Endothelial cell of umbilical vein (primary cell): Measurements from ENCODE around the gene DNAJC3. TPM values are rescaled to one million over a fixed set of nuclear protein-coding genes. Genes with fewer than 3 reads are reported as not detected.

Source experiments
- BruUV-seq: library from RNA; stranded (reverse); fragments of 400-500 nt; replicated peaks from 2 replicates; lab custom pipeline; 2021; lab: Mats Ljungman, UMichigan
- CTCF ChIA-PET: fragments of 300-600, 350-600 bp; sonication (Branson Sonifier 250); formaldehyde crosslinking; loops from one replicate; lab custom pipeline; 2021; ENCODE audit warnings: antibody characterized with exemption, inconsistent platforms; lab: Charles Lee
- POLR2A ChIA-PET: fragments of 300-600, 350-600 bp; sonication (Branson Sonifier 250); formaldehyde crosslinking; loops from one replicate; lab custom pipeline; 2021; ENCODE audit warnings: antibody characterized with exemption, inconsistent platforms; lab: Charles Lee
- DNase-seq: peaks from one replicate; pipeline ENCODE4 v3.0.0-alpha.2; 2011; ENCODE audit warnings: low read depth, low spot score
- FAIRE-seq: peaks from 2 replicates; lab custom pipeline; 2011; peaks lifted over from hg19 to GRCh38; lab: Jason Lieb, UNC
- H2AFZ ChIP-seq: 2 replicates; pipeline ENCODE4 v1.6.0; 2012; ENCODE audit warnings: low read depth, low read length, control low read depth, inconsistent platforms
- H3K27ac ChIP-seq: 2 replicates; pipeline ENCODE4 v1.5.1; 2011; ENCODE audit warnings: low read depth, mild to moderate bottlenecking, control low read depth, low read length, moderate library complexity; ENCODE audit not compliant: insufficient read depth
- H3K27me3 ChIP-seq, 2 experiments: 2 replicates each; pipeline versions ENCODE4 v1.6.0 to v1.6.1; 2011; ENCODE audit warnings: low read length in 2 of 2, mixed read lengths in 1 of 2; ENCODE audit not compliant: control insufficient read depth in 2 of 2, insufficient read depth in 2 of 2
- H3K36me3 ChIP-seq, 2 experiments: 2 replicates in 1 of 2; 3 replicates in 1 of 2; pipeline ENCODE4 v1.5.1; 2011; ENCODE audit warnings: low read length in 2 of 2, mild to moderate bottlenecking in 1 of 2, moderate library complexity in 1 of 2; ENCODE audit not compliant: control insufficient read depth in 2 of 2, insufficient read depth in 2 of 2; ENCODE audit errors: extremely low read depth in 1 of 2
- H3K4me1 ChIP-seq: 3 replicates; pipeline ENCODE4 v1.5.1; 2011; ENCODE audit warnings: mild to moderate bottlenecking, low read length; ENCODE audit not compliant: control insufficient read depth, insufficient read depth; ENCODE audit errors: extremely low read depth
- H3K4me2 ChIP-seq: 2 replicates; pipeline ENCODE4 v1.6.1; 2011; ENCODE audit warnings: low read length, control low read depth, mixed read lengths; ENCODE audit not compliant: insufficient read depth
- H3K4me3 ChIP-seq, 3 experiments: fragments of 200-600 bp in 1 of 3; sonication (generic), shearing (Covaris generic) in 1 of 3; replicated peaks in 1 of 3; 2 replicates each; pipeline ENCODE4 v1.5.1; 2011 to 2016; ENCODE audit warnings: control low read depth in 3 of 3, low read length in 3 of 3, mild to moderate bottlenecking in 2 of 3, inconsistent platforms in 1 of 3, low read depth in 1 of 3, moderate library complexity in 1 of 3; ENCODE audit not compliant: insufficient read depth in 1 of 3
- H3K79me2 ChIP-seq: 2 replicates; pipeline ENCODE4 v1.6.0; 2012; ENCODE audit warnings: low read length, inconsistent platforms; ENCODE audit not compliant: control insufficient read depth, insufficient read depth
- H3K9ac ChIP-seq: replicated peaks from 2 replicates; pipeline ENCODE3; 2011; ENCODE audit warnings: low read length, control low read depth; ENCODE audit not compliant: insufficient read depth; ENCODE audit errors: extremely low read depth
- H3K9me1 ChIP-seq: replicated peaks from 3 replicates; pipeline ENCODE4 v1.6.0; 2011; ENCODE audit warnings: mild to moderate bottlenecking, low read length; ENCODE audit not compliant: control insufficient read depth, insufficient read depth; ENCODE audit errors: extremely low read depth
- H3K9me3 ChIP-seq: replicated peaks from 2 replicates; pipeline ENCODE4 v1.5.1; 2012; ENCODE audit warnings: low read length, inconsistent platforms; ENCODE audit not compliant: control insufficient read depth, insufficient read depth
- H4K20me1 ChIP-seq: replicated peaks from 2 replicates; pipeline ENCODE3; 2011; ENCODE audit warnings: mild to moderate bottlenecking, low read length; ENCODE audit not compliant: control insufficient read depth, insufficient read depth; ENCODE audit errors: extremely low read depth
- EZH2 ChIP-seq: IDR thresholded peaks from 2 replicates; pipeline ENCODE4 v1.6.1; 2012; ENCODE audit warnings: borderline replicate concordance, low read depth, mild to moderate bottlenecking, moderate library complexity, low read length, inconsistent platforms; ENCODE audit not compliant: severe bottlenecking
- FOS ChIP-seq: IDR thresholded peaks from 2 replicates; pipeline ENCODE4 v1.6.1; 2011; ENCODE audit warnings: mild to moderate bottlenecking, low read length, moderate library complexity, borderline replicate concordance; ENCODE audit not compliant: insufficient read depth
- GATA2 ChIP-seq: IDR thresholded peaks from 2 replicates; pipeline ENCODE4 v1.7.0; 2011; ENCODE audit warnings: low read depth, mild to moderate bottlenecking, moderate library complexity, mixed read lengths, low read length; ENCODE audit not compliant: insufficient read length, insufficient read depth
- JUN ChIP-seq: IDR thresholded peaks from 2 replicates; pipeline ENCODE4 v1.6.1; 2011; ENCODE audit warnings: borderline replicate concordance, low read depth; ENCODE audit not compliant: insufficient read length, insufficient read depth
- MAX ChIP-seq: IDR thresholded peaks from 2 replicates; pipeline ENCODE4 v1.6.1; 2011; ENCODE audit not compliant: insufficient read depth, insufficient read length
- MYC ChIP-seq: IDR thresholded peaks from one replicate; pipeline ENCODE4 v1.6.1; 2011; ENCODE audit warnings: mild to moderate bottlenecking, low read depth, low read length
- POLR2A ChIP-seq: IDR thresholded peaks from 2 replicates; pipeline ENCODE4 v1.6.1; 2012; ENCODE audit warnings: low read depth, mild to moderate bottlenecking, control low read depth, low read length
- POLR2AphosphoS5 ChIP-seq: IDR thresholded peaks from 2 replicates; pipeline ENCODE4 v1.6.1; 2012; ENCODE audit warnings: low read depth, mild to moderate bottlenecking, control low read depth, low read length, moderate library complexity; ENCODE audit not compliant: insufficient read depth
- dilution Hi-C: fragments of 300-500 bp; cut with MboI; formaldehyde crosslinking; loops from one replicate; pipeline ENCODE4 v1.15.0; 2019; ENCODE audit warnings: low sequenced_read_pairs; ENCODE audit not compliant: extremely low pct_ligation_motif_present
- intact Hi-C: fragments of 100-400 bp; cut with micrococcal nuclease; formaldehyde crosslinking; loops from one replicate; pipeline ENCODE4 v1.10.0; 2022
- polyA plus RNA-seq, 4 experiments: library from polyadenylated mRNA; depleted of rRNA in 3 of 4; stranded (reverse) in 3 of 4; unstranded in 1 of 4; fragments of >200 nt; gene quantifications; 2 replicates each; pipeline versions ENCODE4 v1.2.1 to v1.2.3, GENCODE V29; 2011 to 2012; ENCODE audit warnings: missing spikeins in 1 of 4
- total RNA-seq: library from RNA; stranded (reverse); gene quantifications from 2 replicates; pipeline ENCODE4 v1.2.3, GENCODE V29; 2021
- TF ChIP-seq, protein P1 (sequence below), 2 donors: IDR thresholded peaks; 1 replicate in 1 of 2; 2 replicates in 1 of 2; pipeline ENCODE4 v1.5.1; 2011; ENCODE audit warnings: low read length in 2 of 2, mild to moderate bottlenecking in 2 of 2, moderate library complexity in 2 of 2, control low read depth in 1 of 2, inconsistent platforms in 1 of 2, low read depth in 1 of 2; ENCODE audit not compliant: insufficient read depth in 1 of 2; ENCODE audit errors: extremely low read depth in 1 of 2

The DNAJC3 gene
- total and polyA plus RNA-seq, 2 donors (not counting 3 experiments of a cell fraction or from before 2014, with no cell fraction given) = 17.0 to 51.2 TPM

GRCh38 chr13:95707442-95708390, 30.8 kb downstream of the DNAJC3 start:
- ChIA-PET CTCF (interaction anchor here (0.6 to 1.6 kb wide), 3 partner anchors 31 to 288 kb away, joined by 3 to 5 read pairs (median 4); partner anchors contain the start of gene DNAJC3), POLR2A (no interaction called here)
- no peak overlapping the region for H3K9ac ChIP-seq
- peaks cover 3% of the 10 kb centered on the region for H3K4me1 ChIP-seq
- no peaks in the 10 kb centered on the region for H3K36me3 ChIP-seq
- no peaks in the 10 kb centered on the region for H3K9me1 ChIP-seq
- H3K27me3 ChIP-seq = no peaks in the 10 kb centered on the region
- no peaks in the 10 kb centered on the region for H3K9me3 ChIP-seq
- no peak overlapping the region for H3K4me3 ChIP-seq
- DNase-seq = no peak
- no peak for FAIRE-seq
- H4K20me1 ChIP-seq = peaks cover 3% of the 10 kb centered on the region
- no peak overlapping the region for H3K4me2 ChIP-seq
- H2AFZ ChIP-seq = no peak overlapping the region
- no TSS peak for BruUV-seq
- intact Hi-C loops = no loop called here
- peaks cover 35% of the 10 kb centered on the region for H3K79me2 ChIP-seq
- TF ChIP-seq, protein P1, sequence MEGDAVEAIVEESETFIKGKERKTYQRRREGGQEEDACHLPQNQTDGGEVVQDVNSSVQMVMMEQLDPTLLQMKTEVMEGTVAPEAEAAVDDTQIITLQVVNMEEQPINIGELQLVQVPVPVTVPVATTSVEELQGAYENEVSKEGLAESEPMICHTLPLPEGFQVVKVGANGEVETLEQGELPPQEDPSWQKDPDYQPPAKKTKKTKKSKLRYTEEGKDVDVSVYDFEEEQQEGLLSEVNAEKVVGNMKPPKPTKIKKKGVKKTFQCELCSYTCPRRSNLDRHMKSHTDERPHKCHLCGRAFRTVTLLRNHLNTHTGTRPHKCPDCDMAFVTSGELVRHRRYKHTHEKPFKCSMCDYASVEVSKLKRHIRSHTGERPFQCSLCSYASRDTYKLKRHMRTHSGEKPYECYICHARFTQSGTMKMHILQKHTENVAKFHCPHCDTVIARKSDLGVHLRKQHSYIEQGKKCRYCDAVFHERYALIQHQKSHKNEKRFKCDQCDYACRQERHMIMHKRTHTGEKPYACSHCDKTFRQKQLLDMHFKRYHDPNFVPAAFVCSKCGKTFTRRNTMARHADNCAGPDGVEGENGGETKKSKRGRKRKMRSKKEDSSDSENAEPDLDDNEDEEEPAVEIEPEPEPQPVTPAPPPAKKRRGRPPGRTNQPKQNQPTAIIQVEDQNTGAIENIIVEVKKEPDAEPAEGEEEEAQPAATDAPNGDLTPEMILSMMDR (IDR thresholded peaks at IDR 0.05; ENCODE audit: extremely low read depth in 1 of 2, insufficient read depth in 1 of 2, low read depth in 1 of 2, low read length in 2 of 2) = no peak
- no peak for TF ChIP-seq MAX
- no peak for TF ChIP-seq GATA2
- TF ChIP-seq POLR2A = no peak
- TF ChIP-seq POLR2AphosphoS5 = no peak
- no peak for TF ChIP-seq MYC
- TF ChIP-seq FOS = no peak
- TF ChIP-seq EZH2 = no peak
- no peak for TF ChIP-seq JUN
- H3K27ac ChIP-seq = no peak overlapping the region
- dilution Hi-C loops = no loop called here
